Activated CD4-positive, alpha-beta memory T cell treated with anti-CD3 and anti-CD28 coated beads, Interleukin-2, amount 10 ng/mL, durations not matched to agents 7 days and 5 days (primary cell): ENCODE data around the gene SLC38A10. TPM values are rescaled to one million over a fixed set of nuclear protein-coding genes. Genes with fewer than 3 reads are reported as not detected.
A peak's percentile ranks its signal among the peaks of the same experiment; 100 is the strongest.

ENCODE experiments used
- CTCF ChIA-PET: fragments of 350-600 bp; sonication (Branson Sonifier 250); formaldehyde crosslinking; loops from one replicate; lab custom pipeline; 2021; ENCODE audit warnings: antibody characterized with exemption, inconsistent platforms; lab: Charles Lee
- POLR2A ChIA-PET: fragments of 350-600 bp; sonication (Branson Sonifier 250); formaldehyde crosslinking; loops from one replicate; lab custom pipeline; 2021; ENCODE audit warnings: antibody characterized with exemption; lab: Charles Lee
- DNase-seq: peaks from one replicate; pipeline ENCODE4 v3.0.0-alpha.2; 2020
- H3K27ac Mint-ChIP-seq: one replicate; pipeline ENCODE4 v1.8.0; 2021; ENCODE audit warnings: mild to moderate bottlenecking, mixed read lengths
- H3K27me3 Mint-ChIP-seq: one replicate; pipeline ENCODE4 v1.8.0; 2021; ENCODE audit warnings: mixed read lengths
- H3K36me3 Mint-ChIP-seq: one replicate; pipeline ENCODE4 v1.8.0; 2021; ENCODE audit warnings: low read depth, mixed read lengths
- H3K4me1 Mint-ChIP-seq: one replicate; pipeline ENCODE4 v1.8.0; 2021; ENCODE audit warnings: mixed read lengths
- H3K4me3 Mint-ChIP-seq: one replicate; pipeline ENCODE4 v1.8.0; 2021; ENCODE audit warnings: mild to moderate bottlenecking, mixed read lengths
- H3K9me3 Mint-ChIP-seq: one replicate; pipeline ENCODE4 v1.8.0; 2021; ENCODE audit warnings: mixed read lengths
- total RNA-seq, 2 experiments: library from RNA; stranded (reverse); gene quantifications; one replicate each; pipeline ENCODE4 v1.2.3, GENCODE V29; 2021

SLC38A10 gene
- total RNA-seq, 2 experiments from 2014 or later, result 112 to 114 TPM

DNA sequence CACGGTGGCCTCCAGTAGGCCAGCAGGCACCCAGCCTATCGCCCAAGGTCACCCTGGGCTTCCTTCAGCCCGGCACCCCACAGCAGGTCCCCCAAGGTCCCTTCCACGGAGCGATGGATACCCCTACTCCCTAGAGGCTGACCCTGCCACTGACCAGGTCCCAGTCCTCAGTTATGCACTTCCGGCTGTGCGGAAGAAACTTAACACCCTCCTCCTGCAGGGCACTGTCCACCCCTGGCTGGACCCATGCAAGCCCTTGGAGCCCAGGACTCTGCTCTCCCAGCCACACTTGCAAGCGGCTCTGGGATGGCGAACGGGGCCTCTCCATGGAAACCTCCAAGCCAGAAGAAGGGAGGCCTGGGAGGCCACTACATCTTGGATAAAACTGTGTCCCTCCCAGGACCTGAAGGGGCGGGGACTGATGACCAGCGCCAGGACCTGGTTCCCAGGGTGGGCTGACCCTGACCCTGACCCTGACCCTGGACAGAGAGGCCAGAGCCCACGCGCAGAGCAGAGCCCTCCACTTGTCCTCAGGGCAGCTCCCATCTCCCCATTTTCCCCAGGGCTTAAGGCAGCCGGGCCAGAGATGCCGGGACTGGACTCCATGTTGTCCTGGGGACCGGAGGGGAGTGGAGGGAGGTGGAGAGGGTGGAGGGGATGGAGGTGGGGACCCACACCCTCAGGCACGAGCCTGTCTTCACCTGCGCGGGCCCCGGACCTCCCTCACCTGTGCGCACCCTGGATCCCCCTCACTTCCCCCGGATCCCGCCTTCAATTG lies 73.1 kb downstream of the SLC38A10 start:
- no peak overlapping the region for H3K27ac Mint-ChIP-seq
- H3K27me3 Mint-ChIP-seq, result peaks cover 3% of the 10 kb centered on the region
- CTCF ChIA-PET, result interaction anchor here (0.7 to 1.0 kb wide), 2 partner anchors 17 to 121 kb away, joined by 3 to 4 read pairs; partner anchors contain the start of genes NDUFAF8 and TEPSIN
- peaks cover 17% of the 10 kb centered on the region for H3K4me1 Mint-ChIP-seq
- POLR2A ChIA-PET, result interaction anchor here (1.2 to 1.6 kb wide), 3 partner anchors 15 to 17 kb away, joined by 5 to 18 read pairs (median 5); partner anchors contain the start of genes NDUFAF8 and TEPSIN
- peak overlapping the region; percentile 77 for H3K4me3 Mint-ChIP-seq
- no peak for DNase-seq
- H3K36me3 Mint-ChIP-seq, result no peaks in the 10 kb centered on the region
- peaks cover 3% of the 10 kb centered on the region for H3K9me3 Mint-ChIP-seq

DNA sequence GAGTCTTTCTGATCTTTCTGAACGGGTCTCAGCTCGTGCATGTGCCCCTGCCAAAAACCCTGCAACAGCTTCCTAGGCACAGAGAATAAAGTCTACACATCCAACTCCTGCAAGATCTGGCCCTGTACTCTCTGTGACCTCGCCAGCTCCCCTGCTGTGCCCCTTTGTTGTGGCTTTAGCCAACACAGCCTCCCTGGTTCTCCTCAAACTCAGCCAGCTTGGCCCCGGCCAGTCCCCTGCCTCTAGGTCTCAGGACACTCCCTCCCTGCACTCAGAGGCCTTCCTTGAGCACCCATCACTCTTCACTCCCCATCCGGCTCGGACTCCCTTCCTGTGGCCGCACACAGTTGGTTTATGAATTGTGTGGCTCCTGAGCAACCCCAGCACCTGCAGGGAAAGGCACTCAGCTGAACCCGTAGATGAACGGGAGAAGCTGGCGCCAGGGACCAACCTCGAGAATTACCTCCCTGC lies 73.7 kb downstream of the SLC38A10 start:
- ChIA-PET POLR2A (interaction anchor here (1.6 kb wide), 1 partner anchor 18 kb away, joined by 5 read pairs; the partner anchor contains the start of genes NDUFAF8 and TEPSIN), CTCF (no interaction called here)
- Mint-ChIP-seq H3K4me3 (peak overlapping the region; percentile 77), H3K27me3 (peaks cover 3% of the 10 kb centered on the region), H3K9me3 (peaks cover 3% of the 10 kb centered on the region), H3K36me3 (no peaks in the 10 kb centered on the region), H3K27ac (no peak overlapping the region), H3K4me1 (peaks cover 17% of the 10 kb centered on the region)
- DNase-seq, result no peak

DNA sequence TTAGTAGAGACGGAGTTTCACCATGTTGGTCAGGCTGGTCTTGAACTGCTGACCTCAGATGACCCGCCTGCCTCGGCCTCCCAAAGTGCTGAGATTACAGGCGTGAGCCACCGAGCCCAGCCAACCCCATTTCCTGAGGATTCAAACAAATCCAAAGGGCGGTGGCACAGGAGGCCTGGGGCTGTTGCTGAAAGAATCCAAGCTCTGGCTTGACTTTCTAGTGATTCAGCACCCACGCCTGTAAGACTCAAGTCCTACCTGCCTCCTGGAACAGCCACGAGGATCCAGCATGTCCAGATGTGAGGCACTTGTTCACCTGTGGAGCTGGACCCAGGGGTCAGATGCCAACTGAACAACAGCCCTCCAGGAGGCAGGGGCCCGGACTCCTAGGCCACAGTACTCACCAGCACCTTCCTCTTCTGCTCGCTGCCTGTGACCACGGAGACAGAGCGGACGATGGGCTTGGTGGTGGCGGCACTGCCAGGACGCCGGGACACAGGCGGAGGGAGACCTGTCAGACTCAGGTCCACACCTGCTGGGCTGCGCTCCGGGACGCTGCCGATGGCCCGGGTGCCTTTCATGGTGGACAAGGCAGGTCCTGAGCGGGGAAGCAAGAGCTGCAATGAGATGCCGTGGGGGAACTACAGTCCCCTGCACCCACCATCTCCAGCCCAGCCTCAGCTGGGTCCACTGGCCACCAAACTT lies 75.5 kb downstream of the SLC38A10 start:
- peaks cover 17% of the 10 kb centered on the region for H3K4me1 Mint-ChIP-seq
- H3K9me3 Mint-ChIP-seq, result no peaks in the 10 kb centered on the region
- H3K27me3 Mint-ChIP-seq, result peaks cover 3% of the 10 kb centered on the region
- CTCF ChIA-PET, result no interaction called here
- POLR2A ChIA-PET, result interaction anchor here (1.0 kb wide), 1 partner anchor 20 kb away, joined by 3 read pairs; the partner anchor contains the start of genes NDUFAF8 and TEPSIN
- DNase-seq, result no peak
- no peaks in the 10 kb centered on the region for H3K36me3 Mint-ChIP-seq
- no peak overlapping the region for H3K4me3 Mint-ChIP-seq
- no peak overlapping the region for H3K27ac Mint-ChIP-seq

DNA sequence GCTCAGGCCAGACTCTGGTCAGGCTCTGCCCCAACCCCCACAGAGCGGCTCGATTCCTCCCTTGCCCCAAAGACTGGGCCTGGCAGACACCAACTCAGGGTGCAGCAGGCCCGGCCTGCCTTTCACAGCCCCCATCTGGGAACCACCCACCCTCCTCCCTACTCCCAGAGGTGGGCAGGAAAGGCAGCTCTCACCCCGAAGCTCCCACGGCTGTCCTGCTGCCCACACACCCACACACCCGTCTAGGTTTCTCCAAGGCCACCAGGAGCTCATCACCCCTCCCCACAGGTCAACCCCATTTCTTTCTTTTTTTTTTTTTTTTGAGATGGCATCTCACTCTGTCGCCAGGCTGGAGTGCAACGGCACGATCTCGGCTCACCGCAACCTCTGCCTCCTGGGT lies 76.1 kb downstream of the SLC38A10 start:
- Mint-ChIP-seq H3K27me3 (peaks cover 3% of the 10 kb centered on the region), H3K27ac (no peak overlapping the region), H3K9me3 (no peaks in the 10 kb centered on the region), H3K4me1 (peaks cover 17% of the 10 kb centered on the region), H3K4me3 (no peak overlapping the region), H3K36me3 (no peaks in the 10 kb centered on the region)
- ChIA-PET POLR2A (interaction anchor here (1.0 kb wide), 1 partner anchor 20 kb away, joined by 3 read pairs; the partner anchor contains the start of genes NDUFAF8 and TEPSIN), CTCF (no interaction called here)
- DNase-seq, result no peak

DNA sequence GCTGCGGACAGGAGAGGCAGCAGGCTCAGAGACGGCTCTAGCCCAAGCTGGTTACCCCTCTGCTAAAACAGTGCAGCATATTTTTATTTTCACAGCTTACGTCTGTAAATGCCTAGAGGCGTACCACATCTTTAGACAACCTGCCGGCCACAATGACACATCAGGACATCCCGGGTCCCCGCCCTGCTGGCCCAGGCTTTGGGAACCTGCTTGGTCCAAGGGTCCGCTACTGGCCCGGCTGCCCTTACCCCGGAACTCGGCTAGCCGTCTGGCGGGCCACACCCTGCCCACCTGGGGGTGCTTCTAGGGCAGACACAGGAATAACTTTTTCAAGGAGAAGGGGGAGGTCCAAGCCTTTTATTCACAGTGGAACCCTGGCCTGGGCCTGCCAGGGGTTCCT lies 76.6 kb downstream of the SLC38A10 start:
- Mint-ChIP-seq H3K4me3 (no peak overlapping the region), H3K27ac (no peak overlapping the region), H3K4me1 (peaks cover 11% of the 10 kb centered on the region), H3K27me3 (no peaks in the 10 kb centered on the region), H3K9me3 (no peaks in the 10 kb centered on the region), H3K36me3 (no peaks in the 10 kb centered on the region)
- CTCF ChIA-PET, result no interaction called here
- POLR2A ChIA-PET, result no interaction called here
- no peak for DNase-seq

DNA sequence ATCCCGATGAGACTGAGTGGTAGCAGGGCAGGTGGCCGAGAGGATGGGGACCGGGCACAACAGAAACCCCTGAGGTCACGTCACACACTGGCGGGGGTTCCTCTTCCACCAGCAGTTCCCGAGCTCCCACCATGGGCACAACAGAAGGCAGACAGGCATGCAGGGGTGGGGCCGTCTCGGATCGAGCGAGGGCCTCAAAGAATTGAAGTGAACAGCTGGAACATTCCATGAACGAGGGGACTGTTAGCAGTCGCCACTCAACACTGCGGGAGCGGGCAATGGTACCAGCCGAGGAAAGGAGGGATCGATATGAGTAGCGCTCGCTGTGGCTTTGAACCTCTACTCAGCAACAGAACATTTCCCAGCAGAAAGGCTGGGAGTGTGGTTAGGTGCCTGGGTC lies 77.6 kb downstream of the SLC38A10 start:
- CTCF ChIA-PET, result no interaction called here
- Mint-ChIP-seq H3K27ac (no peak overlapping the region), H3K27me3 (no peaks in the 10 kb centered on the region), H3K4me3 (no peak overlapping the region), H3K9me3 (no peaks in the 10 kb centered on the region), H3K36me3 (no peaks in the 10 kb centered on the region), H3K4me1 (peaks cover 9% of the 10 kb centered on the region)
- DNase-seq, result no peak
- POLR2A ChIA-PET, result no interaction called here

DNA sequence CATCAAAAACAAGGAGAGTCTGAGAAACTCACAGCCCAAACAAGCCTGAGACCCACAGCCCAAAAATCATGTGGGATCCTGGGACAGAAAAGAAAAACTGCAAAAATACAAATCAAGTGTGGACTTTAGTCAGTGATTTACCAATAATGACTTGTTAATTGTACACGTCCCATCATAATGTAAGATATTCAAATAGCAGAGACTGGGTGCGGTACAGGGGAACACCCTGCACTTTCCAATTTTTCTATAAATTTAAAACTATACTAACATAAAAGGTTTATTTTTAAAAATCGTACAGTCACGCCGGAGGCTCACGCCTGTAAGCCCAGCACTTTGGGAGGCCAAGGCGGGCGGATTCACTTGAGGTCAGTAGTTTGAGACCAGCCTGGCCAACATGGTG lies 81.1 kb downstream of the SLC38A10 start:
- H3K27me3 Mint-ChIP-seq, result no peaks in the 10 kb centered on the region
- CTCF ChIA-PET, result no interaction called here
- no peaks in the 10 kb centered on the region for H3K4me1 Mint-ChIP-seq

DNA sequence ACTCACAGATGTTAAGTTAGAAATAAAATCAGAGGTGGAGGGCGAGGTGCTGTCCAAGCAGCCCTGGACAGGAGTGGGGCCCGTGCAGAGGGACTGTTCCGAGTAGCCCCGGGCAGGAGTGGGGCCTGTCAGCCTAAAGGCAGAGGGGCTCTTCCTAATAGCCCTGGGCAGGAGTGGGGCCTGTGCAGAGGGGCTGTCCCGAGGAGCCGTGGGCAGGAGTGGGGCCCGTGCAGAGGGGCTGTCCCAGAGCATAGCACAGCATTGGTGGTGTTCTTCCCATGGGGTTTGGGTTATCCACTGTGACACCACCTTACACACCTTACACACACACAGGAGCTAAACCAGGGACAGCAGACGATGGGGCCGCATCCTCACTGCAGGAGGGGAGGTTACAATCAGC lies 82.7 kb downstream of the SLC38A10 start:
- H3K27me3 Mint-ChIP-seq, result no peaks in the 10 kb centered on the region
- CTCF ChIA-PET, result no interaction called here
- H3K9me3 Mint-ChIP-seq, result no peaks in the 10 kb centered on the region
- no peak overlapping the region for H3K4me3 Mint-ChIP-seq
- H3K4me1 Mint-ChIP-seq, result no peaks in the 10 kb centered on the region
- POLR2A ChIA-PET, result no interaction called here
- H3K27ac Mint-ChIP-seq, result no peak overlapping the region
- H3K36me3 Mint-ChIP-seq, result no peaks in the 10 kb centered on the region
- no peak for DNase-seq

More for the DNA sequence above, 81.1 kb downstream of the SLC38A10 start:
- Mint-ChIP-seq H3K4me3 (no peak overlapping the region), H3K27ac (no peak overlapping the region), H3K9me3 (no peaks in the 10 kb centered on the region), H3K36me3 (no peaks in the 10 kb centered on the region)
- POLR2A ChIA-PET, result no interaction called here
- no peak for DNase-seq

DNA sequence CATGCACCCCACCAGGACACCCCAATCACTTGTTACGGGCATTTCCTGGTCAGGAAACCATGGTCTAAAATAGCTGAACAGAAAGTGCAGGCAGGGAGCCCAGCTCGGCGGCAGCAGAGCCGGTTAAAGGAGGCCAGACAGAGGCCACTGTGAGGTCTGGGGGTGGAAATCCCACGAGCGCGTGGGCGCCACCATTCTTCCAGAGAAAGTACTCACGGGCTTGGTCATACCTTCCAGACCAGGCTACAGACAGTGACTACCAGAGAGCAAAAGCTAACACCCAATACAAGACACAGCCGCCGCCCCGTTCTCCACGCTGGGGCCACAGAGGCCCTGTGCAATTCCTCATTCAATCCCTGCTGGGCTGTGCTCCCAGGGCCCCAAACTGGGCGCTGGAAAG lies 84.2 kb downstream of the SLC38A10 start:
- Mint-ChIP-seq H3K27me3 (no peaks in the 10 kb centered on the region), H3K9me3 (no peaks in the 10 kb centered on the region), H3K36me3 (no peaks in the 10 kb centered on the region), H3K27ac (no peak overlapping the region), H3K4me3 (no peak overlapping the region), H3K4me1 (no peaks in the 10 kb centered on the region)
- no peak for DNase-seq
- ChIA-PET POLR2A (interaction anchor here (0.6 kb wide), 1 partner anchor 10 kb away, joined by 3 read pairs; no protein-coding TSS in a partner anchor), CTCF (interaction anchor here (0.6 kb wide), 1 partner anchor 60 kb away, joined by 4 read pairs; no protein-coding TSS in a partner anchor)

DNA sequence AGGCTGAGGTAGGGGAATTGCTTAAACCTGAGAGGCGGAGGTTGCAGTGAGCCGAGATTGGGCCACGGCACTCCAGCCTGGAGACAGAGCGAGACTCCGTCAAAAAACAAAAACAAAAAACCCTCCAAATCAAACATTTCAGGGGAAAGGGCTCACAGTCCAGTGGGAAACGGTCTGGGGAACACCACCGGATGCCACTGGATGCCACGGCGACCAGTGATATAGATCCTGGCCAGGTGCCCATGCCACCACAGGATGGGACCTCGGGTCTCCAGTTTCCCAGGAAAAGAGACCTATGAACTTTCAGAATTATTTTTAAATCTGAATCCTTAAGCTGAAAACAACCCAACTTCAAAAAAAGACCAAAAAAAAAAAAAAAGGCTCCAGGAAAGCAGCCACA lies 84.6 kb downstream of the SLC38A10 start:
- Mint-ChIP-seq H3K27me3 (no peaks in the 10 kb centered on the region), H3K27ac (no peak overlapping the region), H3K9me3 (no peaks in the 10 kb centered on the region), H3K4me1 (no peaks in the 10 kb centered on the region), H3K4me3 (no peak overlapping the region), H3K36me3 (no peaks in the 10 kb centered on the region)
- CTCF ChIA-PET, result no interaction called here
- POLR2A ChIA-PET, result interaction anchor here (0.6 kb wide), 1 partner anchor 9 kb away, joined by 3 read pairs; no protein-coding TSS in a partner anchor
- DNase-seq, result no peak

DNA sequence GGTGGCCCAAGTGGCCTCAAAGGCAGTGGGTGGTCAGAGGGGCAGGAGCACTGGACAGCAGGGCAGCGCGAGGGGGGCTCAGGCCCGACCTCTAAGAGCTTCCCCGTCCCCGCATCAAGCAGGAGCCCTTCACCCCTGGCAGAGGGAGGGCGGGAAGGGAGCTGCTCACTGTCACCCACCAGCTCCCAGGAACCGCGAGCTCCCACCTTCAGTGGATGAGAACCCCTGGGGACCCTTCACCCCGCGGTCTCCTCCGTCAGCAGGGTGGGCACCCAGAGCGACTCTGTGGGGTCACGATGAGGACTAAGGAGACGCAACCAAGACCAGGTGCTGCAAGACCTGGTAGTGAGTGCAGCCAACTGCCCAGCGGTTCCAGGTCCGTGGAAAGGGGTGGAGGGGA lies 86.0 kb downstream of the SLC38A10 start:
- H3K27me3 Mint-ChIP-seq, result no peaks in the 10 kb centered on the region
- ChIA-PET POLR2A (no interaction called here), CTCF (no interaction called here)
- DNase-seq, result no peak
- H3K36me3 Mint-ChIP-seq, result no peaks in the 10 kb centered on the region
- no peaks in the 10 kb centered on the region for H3K9me3 Mint-ChIP-seq
- H3K4me3 Mint-ChIP-seq, result no peak overlapping the region
- no peaks in the 10 kb centered on the region for H3K4me1 Mint-ChIP-seq
- no peak overlapping the region for H3K27ac Mint-ChIP-seq

DNA sequence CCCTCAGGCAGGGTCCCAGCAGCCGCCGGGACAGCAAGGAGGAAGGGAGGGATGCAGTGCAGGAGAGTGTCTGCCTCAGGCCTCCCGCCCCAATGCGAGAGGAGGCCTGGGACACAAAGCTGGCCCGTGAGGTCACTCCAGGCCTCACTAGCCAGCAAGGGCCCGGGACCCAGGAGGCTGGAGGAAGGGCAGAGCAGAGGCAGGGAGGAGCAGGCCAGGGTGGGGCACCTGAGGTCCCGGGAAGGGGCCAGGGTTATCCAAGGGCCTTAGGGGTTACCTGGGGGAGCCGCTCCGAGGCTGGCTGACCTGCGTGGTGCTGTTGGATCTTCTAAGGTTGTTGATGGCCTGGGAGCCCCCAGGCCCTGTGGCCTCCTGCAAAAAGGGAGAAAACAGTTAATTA lies 86.5 kb downstream of the SLC38A10 start:
- DNase-seq, result no peak
- H3K4me3 Mint-ChIP-seq, result no peak overlapping the region
- H3K9me3 Mint-ChIP-seq, result no peaks in the 10 kb centered on the region
- POLR2A ChIA-PET, result no interaction called here
- no peaks in the 10 kb centered on the region for H3K4me1 Mint-ChIP-seq
- no peaks in the 10 kb centered on the region for H3K27me3 Mint-ChIP-seq
- H3K36me3 Mint-ChIP-seq, result no peaks in the 10 kb centered on the region
- H3K27ac Mint-ChIP-seq, result no peak overlapping the region
- CTCF ChIA-PET, result no interaction called here
